Mesothelial cell of epicardium (in vitro differentiated cells): ENCODE measurements around the gene SALL4. TPM values are rescaled to one million over a fixed set of nuclear protein-coding genes. Genes with fewer than 3 reads are reported as not detected.

Source experiments
- DNase-seq, 2 experiments: peaks; one replicate each; pipeline ENCODE4 v3.0.0; 2021; ENCODE audit warnings: low spot score in 2 of 2; ENCODE audit not compliant: unreplicated experiment in 2 of 2
- H3K27ac Mint-ChIP-seq: 2 replicates; pipeline ENCODE4 v1.8.0; 2021; ENCODE audit warnings: mixed read lengths
- H3K27me3 Mint-ChIP-seq: 2 replicates; pipeline ENCODE4 v1.8.0; 2021; ENCODE audit warnings: low read depth, mixed read lengths
- H3K36me3 Mint-ChIP-seq: 2 replicates; pipeline ENCODE4 v1.8.0; 2021; ENCODE audit warnings: mixed read lengths
- H3K4me1 Mint-ChIP-seq: 2 replicates; pipeline ENCODE4 v1.8.0; 2021; ENCODE audit warnings: mixed read lengths
- H3K4me3 Mint-ChIP-seq: 2 replicates; pipeline ENCODE4 v1.8.0; 2021; ENCODE audit warnings: mild to moderate bottlenecking, moderate library complexity, mixed read lengths
- H3K9me3 Mint-ChIP-seq: 2 replicates; pipeline ENCODE4 v1.8.0; 2021; ENCODE audit warnings: mixed read lengths
- CTCF ChIP-seq: fragments of 200-600 bp; sonication (generic); IDR thresholded peaks from one replicate; pipeline ENCODE4 v1.5.0; 2021; ENCODE audit warnings: antibody characterized with exemption; ENCODE audit not compliant: unreplicated experiment
- total RNA-seq: library from RNA; stranded (reverse); gene quantifications from 3 replicates; pipeline ENCODE4 v1.2.1, GENCODE V29; 2021

The SALL4 gene
- total RNA-seq, 1 donor from 2014 or later = 20.5 TPM

GRCh38 chr20:51750770-51751388 lies 51.4 kb downstream of the SALL4 start:
- H3K9me3 Mint-ChIP-seq = peaks cover under 1% of the 10 kb centered on the region
- TF ChIP-seq CTCF = no peak
- DNase-seq = no peak
- H3K27me3 Mint-ChIP-seq = no peaks in the 10 kb centered on the region
- peaks cover under 1% of the 10 kb centered on the region for H3K36me3 Mint-ChIP-seq
- no peak overlapping the region for H3K4me3 Mint-ChIP-seq
- H3K4me1 Mint-ChIP-seq = peaks cover 8% of the 10 kb centered on the region
- no peak overlapping the region for H3K27ac Mint-ChIP-seq

- Mint-ChIP-seq H3K36me3 (peaks cover 5% of the 10 kb centered on the region), H3K27ac (peak overlapping the region; percentile 5), H3K4me1 (peaks cover 8% of the 10 kb centered on the region), H3K9me3 (peaks cover 5% of the 10 kb centered on the region), H3K27me3 (no peaks in the 10 kb centered on the region), H3K4me3 (no peak overlapping the region)
- no peak for TF ChIP-seq CTCF
- DNase-seq = no peak
Measured at GRCh38 chr20:51750037-51750769, 52.1 kb downstream of the SALL4 start.

- TF ChIP-seq CTCF = no peak
- Mint-ChIP-seq H3K36me3 (peaks cover 5% of the 10 kb centered on the region), H3K27ac (no peak overlapping the region), H3K4me1 (peaks cover 8% of the 10 kb centered on the region), H3K27me3 (no peaks in the 10 kb centered on the region), H3K4me3 (no peak overlapping the region), H3K9me3 (peaks cover 5% of the 10 kb centered on the region)
- no peak for DNase-seq
Measured at GRCh38 chr20:51749674-51750036, 52.7 kb downstream of the SALL4 start.

GRCh38 chr20:51747182-51747911 lies 55.0 kb downstream of the SALL4 start:
- no peaks in the 10 kb centered on the region for H3K27me3 Mint-ChIP-seq
- TF ChIP-seq CTCF = no peak
- no peak overlapping the region for H3K27ac Mint-ChIP-seq
- no peak overlapping the region for H3K4me3 Mint-ChIP-seq
- no peak for DNase-seq
- peaks cover 7% of the 10 kb centered on the region for H3K36me3 Mint-ChIP-seq
- peaks cover 14% of the 10 kb centered on the region for H3K4me1 Mint-ChIP-seq
- peaks cover 5% of the 10 kb centered on the region for H3K9me3 Mint-ChIP-seq

GRCh38 chr20:51745804-51746203 lies 56.5 kb downstream of the SALL4 start:
- TF ChIP-seq CTCF = no peak
- H3K27me3 Mint-ChIP-seq = no peaks in the 10 kb centered on the region
- DNase-seq = no peak
- H3K4me1 Mint-ChIP-seq = peaks cover 11% of the 10 kb centered on the region
- H3K27ac Mint-ChIP-seq = no peak overlapping the region
- peaks cover 7% of the 10 kb centered on the region for H3K36me3 Mint-ChIP-seq
- H3K9me3 Mint-ChIP-seq = peaks cover 5% of the 10 kb centered on the region
- H3K4me3 Mint-ChIP-seq = no peak overlapping the region
